HCT116 (cell line): ENCODE results near the gene SNRNP40.

Experiments
- EGR1 ChIP-seq: IDR thresholded peaks from 2 replicates; pipeline ENCODE4 v1.6.1; 2012; ENCODE audit warnings: low read depth
- EZH2 ChIP-seq: fragments of 200-600 bp; sonication (generic); IDR thresholded peaks from 2 replicates; pipeline ENCODE4 v1.6.1; 2017; ENCODE audit warnings: antibody characterized with exemption, mixed run types
- EZH2phosphoT487 ChIP-seq: fragments of 200-600 bp; IDR thresholded peaks from 2 replicates; pipeline ENCODE4 v1.6.1; 2018; ENCODE audit warnings: antibody characterized with exemption, borderline replicate concordance
- FOSL1 ChIP-seq: IDR thresholded peaks from 2 replicates; pipeline ENCODE4 v1.6.1; 2012; ENCODE audit warnings: low read depth
- POLR2A ChIP-seq: IDR thresholded peaks from 2 replicates; pipeline ENCODE4 v1.7.0; 2011; ENCODE audit warnings: borderline replicate concordance; ENCODE audit not compliant: insufficient read depth, insufficient read length; ENCODE audit errors: extremely low read depth
- POLR2AphosphoS5 ChIP-seq: IDR thresholded peaks from 2 replicates; pipeline ENCODE4 v1.6.1; 2011; ENCODE audit warnings: mild to moderate bottlenecking, low read depth, low read length, moderate library complexity
- RAD21 ChIP-seq: IDR thresholded peaks from 2 replicates; pipeline ENCODE4 v1.6.1; 2012; ENCODE audit warnings: low read depth, mild to moderate bottlenecking
- YY1 ChIP-seq: IDR thresholded peaks from 2 replicates; pipeline ENCODE4 v1.6.1; 2011; ENCODE audit warnings: low read length, low read depth, moderate library complexity, mild to moderate bottlenecking; ENCODE audit not compliant: insufficient replicate concordance; ENCODE audit errors: extremely low read depth
- ZFX ChIP-seq: fragments of 450-650 bp; IDR thresholded peaks from 2 replicates; pipeline ENCODE4 v1.6.1; 2017
- ZNF274 ChIP-seq: fragments of 200-500 bp; sonication (Bioruptor generic); IDR thresholded peaks from 2 replicates; pipeline ENCODE4 v1.6.1; 2014; ENCODE audit warnings: mild to moderate bottlenecking, low read depth, low read length, inconsistent platforms
- TF ChIP-seq, protein P1 (sequence below), 3 experiments: fragments of 200-600 bp in 1 of 3; sonication (generic) in 1 of 3; IDR thresholded peaks in 2 of 3; conservative IDR thresholded peaks in 1 of 3; 2 replicates each; pipeline ENCODE4 v1.5.1; 2012 to 2017; ENCODE audit warnings: low read depth in 2 of 3, low read length in 2 of 3, antibody characterized with exemption in 1 of 3, borderline replicate concordance in 1 of 3, control low read depth in 1 of 3, mild to moderate bottlenecking in 1 of 3, mixed read lengths in 1 of 3, mixed run types in 1 of 3, moderate library complexity in 1 of 3; ENCODE audit not compliant: insufficient read depth in 1 of 3
- TF ChIP-seq, protein P2 (sequence below): IDR thresholded peaks from 2 replicates; pipeline ENCODE4 v1.6.1; 2012; ENCODE audit warnings: low read depth
- TF ChIP-seq, protein P3 (sequence below): IDR thresholded peaks from 2 replicates; pipeline ENCODE4 v1.6.1; 2012

DNA sequence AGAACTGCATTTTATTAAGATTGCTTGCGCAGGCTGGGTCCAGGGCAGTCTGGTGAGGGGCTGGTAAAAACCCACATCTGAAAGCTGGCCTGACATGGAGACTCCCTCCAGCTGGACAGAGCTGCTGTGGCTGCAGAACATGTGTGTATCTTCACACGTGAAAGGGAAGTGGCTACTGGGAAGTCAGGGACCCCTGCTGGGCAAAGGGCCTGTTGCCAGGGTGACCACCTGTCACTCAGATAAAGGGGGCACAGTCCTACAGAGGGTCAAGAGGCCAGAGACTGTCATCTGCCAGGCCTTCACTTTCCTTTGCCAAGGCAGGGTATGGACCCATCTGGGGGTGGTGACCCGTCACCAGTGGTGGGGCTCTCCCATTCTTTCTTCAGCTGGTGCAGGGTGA, 74.4 kb downstream of the SNRNP40 start:
- TF ChIP-seq FOSL1 (no peak), EZH2 (no peak), EGR1 (no peak), ZNF274 (no peak), POLR2A (no peak), ZFX (no peak), POLR2AphosphoS5 (no peak), EZH2phosphoT487 (no peak), RAD21 (no peak), YY1 (no peak)
- TF ChIP-seq, protein P1, sequence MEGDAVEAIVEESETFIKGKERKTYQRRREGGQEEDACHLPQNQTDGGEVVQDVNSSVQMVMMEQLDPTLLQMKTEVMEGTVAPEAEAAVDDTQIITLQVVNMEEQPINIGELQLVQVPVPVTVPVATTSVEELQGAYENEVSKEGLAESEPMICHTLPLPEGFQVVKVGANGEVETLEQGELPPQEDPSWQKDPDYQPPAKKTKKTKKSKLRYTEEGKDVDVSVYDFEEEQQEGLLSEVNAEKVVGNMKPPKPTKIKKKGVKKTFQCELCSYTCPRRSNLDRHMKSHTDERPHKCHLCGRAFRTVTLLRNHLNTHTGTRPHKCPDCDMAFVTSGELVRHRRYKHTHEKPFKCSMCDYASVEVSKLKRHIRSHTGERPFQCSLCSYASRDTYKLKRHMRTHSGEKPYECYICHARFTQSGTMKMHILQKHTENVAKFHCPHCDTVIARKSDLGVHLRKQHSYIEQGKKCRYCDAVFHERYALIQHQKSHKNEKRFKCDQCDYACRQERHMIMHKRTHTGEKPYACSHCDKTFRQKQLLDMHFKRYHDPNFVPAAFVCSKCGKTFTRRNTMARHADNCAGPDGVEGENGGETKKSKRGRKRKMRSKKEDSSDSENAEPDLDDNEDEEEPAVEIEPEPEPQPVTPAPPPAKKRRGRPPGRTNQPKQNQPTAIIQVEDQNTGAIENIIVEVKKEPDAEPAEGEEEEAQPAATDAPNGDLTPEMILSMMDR (IDR thresholded peaks at IDR 0.05 in 2 of 3, conservative IDR thresholded peaks at IDR 0.05 in 1 of 3; ENCODE audit: borderline replicate concordance in 1 of 3, insufficient read depth in 1 of 3, low read depth in 2 of 3, low read length in 2 of 3), result no peak
- TF ChIP-seq, protein P2, sequence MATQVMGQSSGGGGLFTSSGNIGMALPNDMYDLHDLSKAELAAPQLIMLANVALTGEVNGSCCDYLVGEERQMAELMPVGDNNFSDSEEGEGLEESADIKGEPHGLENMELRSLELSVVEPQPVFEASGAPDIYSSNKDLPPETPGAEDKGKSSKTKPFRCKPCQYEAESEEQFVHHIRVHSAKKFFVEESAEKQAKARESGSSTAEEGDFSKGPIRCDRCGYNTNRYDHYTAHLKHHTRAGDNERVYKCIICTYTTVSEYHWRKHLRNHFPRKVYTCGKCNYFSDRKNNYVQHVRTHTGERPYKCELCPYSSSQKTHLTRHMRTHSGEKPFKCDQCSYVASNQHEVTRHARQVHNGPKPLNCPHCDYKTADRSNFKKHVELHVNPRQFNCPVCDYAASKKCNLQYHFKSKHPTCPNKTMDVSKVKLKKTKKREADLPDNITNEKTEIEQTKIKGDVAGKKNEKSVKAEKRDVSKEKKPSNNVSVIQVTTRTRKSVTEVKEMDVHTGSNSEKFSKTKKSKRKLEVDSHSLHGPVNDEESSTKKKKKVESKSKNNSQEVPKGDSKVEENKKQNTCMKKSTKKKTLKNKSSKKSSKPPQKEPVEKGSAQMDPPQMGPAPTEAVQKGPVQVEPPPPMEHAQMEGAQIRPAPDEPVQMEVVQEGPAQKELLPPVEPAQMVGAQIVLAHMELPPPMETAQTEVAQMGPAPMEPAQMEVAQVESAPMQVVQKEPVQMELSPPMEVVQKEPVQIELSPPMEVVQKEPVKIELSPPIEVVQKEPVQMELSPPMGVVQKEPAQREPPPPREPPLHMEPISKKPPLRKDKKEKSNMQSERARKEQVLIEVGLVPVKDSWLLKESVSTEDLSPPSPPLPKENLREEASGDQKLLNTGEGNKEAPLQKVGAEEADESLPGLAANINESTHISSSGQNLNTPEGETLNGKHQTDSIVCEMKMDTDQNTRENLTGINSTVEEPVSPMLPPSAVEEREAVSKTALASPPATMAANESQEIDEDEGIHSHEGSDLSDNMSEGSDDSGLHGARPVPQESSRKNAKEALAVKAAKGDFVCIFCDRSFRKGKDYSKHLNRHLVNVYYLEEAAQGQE, result no peak
- TF ChIP-seq, protein P3, sequence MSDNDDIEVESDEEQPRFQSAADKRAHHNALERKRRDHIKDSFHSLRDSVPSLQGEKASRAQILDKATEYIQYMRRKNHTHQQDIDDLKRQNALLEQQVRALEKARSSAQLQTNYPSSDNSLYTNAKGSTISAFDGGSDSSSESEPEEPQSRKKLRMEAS, result no peak
